HepG2 (cell line): ENCODE measurements around the gene KCNK2. TPM values are rescaled to one million over a fixed set of nuclear protein-coding genes. Genes with fewer than 3 reads are reported as not detected.

Source experiments
- ATAC-seq: fragments of 200-7000 bp; cut with Tn5 transposase; 3 replicates; pipeline ENCODE4 v1.9.1; 2020; ENCODE audit warnings: mild to moderate bottlenecking, moderate library complexity
- BruUV-seq: library from RNA; stranded (reverse); fragments of 400-500 nt; replicated peaks from 2 replicates; lab custom pipeline; 2021; lab: Mats Ljungman, UMichigan
- CTCF ChIA-PET: fragments of 300-600 bp; formaldehyde crosslinking; extraction: SDS; loops from one replicate; lab custom pipeline; 2021; ENCODE audit warnings: low total read pairs, inconsistent platforms, low intra/inter-chr PET ratio; lab: Yijun Ruan, JAX
- POLR2A ChIA-PET: fragments of 350-600 bp; sonication (Branson Sonifier 250); formaldehyde crosslinking; loops from one replicate; lab custom pipeline; 2020; ENCODE audit warnings: antibody characterized with exemption, inconsistent platforms; lab: Yijun Ruan, JAX
- DNase-seq: peaks from one replicate; pipeline ENCODE4 v3.0.0-alpha.2; 2015; ENCODE audit warnings: low spot score
- FAIRE-seq: peaks from 3 replicates; lab custom pipeline; 2011; peaks lifted over from hg19 to GRCh38; lab: Jason Lieb, UNC
- H2AFZ ChIP-seq: one replicate; pipeline ENCODE4 v1.6.1; 2011; ENCODE audit warnings: low read length, inconsistent platforms
- H3K27ac ChIP-seq: fragments of 300-600 bp; 3 replicates; pipeline ENCODE4 v1.8.0; 2011; ENCODE audit warnings: mixed run types, mild to moderate bottlenecking, mixed read lengths, low read length, inconsistent platforms; ENCODE audit not compliant: insufficient read depth; ENCODE audit errors: extremely low read length
- H3K27me3 ChIP-seq, 2 experiments: fragments of 200-600 bp in 1 of 2; 2 replicates in 1 of 2; 3 replicates in 1 of 2; pipeline versions ENCODE4 v1.6.0 to v1.8.0; 2011; ENCODE audit warnings: low read length in 2 of 2, mild to moderate bottlenecking in 2 of 2, moderate library complexity in 2 of 2, inconsistent platforms in 1 of 2; ENCODE audit not compliant: insufficient read depth in 2 of 2, control insufficient read depth in 1 of 2
- H3K36me3 ChIP-seq, 2 experiments: fragments of 200-600 bp in 1 of 2; replicated peaks in 1 of 2; 2 replicates in 1 of 2; 3 replicates in 1 of 2; pipeline versions ENCODE4 v1.5.1 to v1.8.0; 2011; ENCODE audit warnings: low read length in 2 of 2, inconsistent platforms in 1 of 2; ENCODE audit not compliant: insufficient read depth in 2 of 2, control insufficient read depth in 1 of 2
- H3K4me1 ChIP-seq: 2 replicates; pipeline ENCODE4 v1.5.1; 2012; ENCODE audit warnings: low read length, inconsistent platforms; ENCODE audit not compliant: insufficient read depth
- H3K4me2 ChIP-seq: 2 replicates; pipeline ENCODE4 v1.6.0; 2011; ENCODE audit warnings: low read depth, low read length, inconsistent platforms
- H3K4me3 ChIP-seq, 3 experiments: fragments of 200-600 bp in 1 of 3; sonication (generic), shearing (Covaris generic) in 1 of 3; replicated peaks in 1 of 3; 2 replicates each; pipeline ENCODE4 v1.5.1; 2011 to 2016; ENCODE audit warnings: low read length in 3 of 3, inconsistent platforms in 2 of 3, low read depth in 2 of 3, mild to moderate bottlenecking in 2 of 3, control low read depth in 1 of 3, mixed read lengths in 1 of 3; ENCODE audit not compliant: insufficient read depth in 1 of 3
- H3K79me2 ChIP-seq: one replicate; pipeline ENCODE4 v1.6.1; 2011; ENCODE audit warnings: low read length, inconsistent platforms; ENCODE audit not compliant: insufficient read depth
- H3K9ac ChIP-seq: 2 replicates; pipeline ENCODE4 v1.6.0; 2011; ENCODE audit warnings: mild to moderate bottlenecking, low read depth, low read length, inconsistent platforms; ENCODE audit not compliant: insufficient read depth
- H3K9me3 ChIP-seq: 2 replicates; pipeline ENCODE4 v1.5.1; 2012; ENCODE audit warnings: mild to moderate bottlenecking, low read length
- H4K20me1 ChIP-seq: 2 replicates; pipeline ENCODE4 v1.6.0; 2011; ENCODE audit warnings: inconsistent platforms, mild to moderate bottlenecking, low read length, moderate library complexity; ENCODE audit not compliant: insufficient read depth
- ATF1 ChIP-seq: IDR thresholded peaks from 2 replicates; pipeline ENCODE4 v1.6.1; 2016; ENCODE audit warnings: mild to moderate bottlenecking, control low read depth
- EEA1 ChIP-seq: sonication (generic); formaldehyde crosslinking; IDR thresholded peaks from 2 replicates; pipeline ENCODE4 v1.5.1; 2020; ENCODE audit warnings: mild to moderate bottlenecking, missing genetic modification reagents, borderline replicate concordance
- FLYWCH1 ChIP-seq: sonication (generic); formaldehyde crosslinking; IDR thresholded peaks from 2 replicates; pipeline ENCODE4 v1.8.1; 2023; ENCODE audit warnings: mild to moderate bottlenecking, missing genetic modification reagents
- FOXK2 ChIP-seq: fragments of 450-650 bp; IDR thresholded peaks from 2 replicates; pipeline ENCODE4 v1.6.1; 2016
- KAT2B ChIP-seq: fragments of 150-350 bp; IDR thresholded peaks from 2 replicates; pipeline ENCODE4 v1.6.1; 2014; ENCODE audit warnings: low read depth, low read length, borderline replicate concordance
- MATR3 ChIP-seq: sonication (generic); formaldehyde crosslinking; IDR thresholded peaks from 2 replicates; pipeline ENCODE4 v1.4.0; 2020; ENCODE audit warnings: missing genetic modification reagents
- MEF2D ChIP-seq: sonication (generic); formaldehyde crosslinking; IDR thresholded peaks from 2 replicates; pipeline ENCODE4 v1.5.1; 2020; ENCODE audit warnings: mild to moderate bottlenecking, missing genetic modification reagents
- MYNN ChIP-seq: sonication (generic); formaldehyde crosslinking; IDR thresholded peaks from 2 replicates; pipeline ENCODE4 v1.4.0; 2020; ENCODE audit warnings: mild to moderate bottlenecking, low read depth, missing genetic modification reagents
- NCOA5 ChIP-seq: sonication (generic); formaldehyde crosslinking; IDR thresholded peaks from 2 replicates; pipeline ENCODE4 v1.4.0; 2020; ENCODE audit warnings: missing genetic modification reagents
- NFRKB ChIP-seq: fragments of 450-650 bp; IDR thresholded peaks from 2 replicates; pipeline ENCODE4 v1.6.1; 2017
- NPAS2 ChIP-seq: sonication (generic); formaldehyde crosslinking; IDR thresholded peaks from 2 replicates; pipeline ENCODE4 v1.8.0; 2022; ENCODE audit warnings: mild to moderate bottlenecking, missing genetic modification reagents, borderline replicate concordance
- PHF20 ChIP-seq: sonication (generic); formaldehyde crosslinking; IDR thresholded peaks from 2 replicates; pipeline ENCODE4 v1.5.0; 2020; ENCODE audit warnings: mild to moderate bottlenecking, missing genetic modification reagents
- PLRG1 ChIP-seq: fragments of 450-650 bp; conservative IDR thresholded peaks from 2 replicates; pipeline ENCODE4 v1.6.1; 2016
- RBFOX2 ChIP-seq: fragments of 200-400 bp; formaldehyde crosslinking; IDR thresholded peaks from 2 replicates; pipeline ENCODE4 v1.6.1; 2017; ENCODE audit warnings: low read depth, mild to moderate bottlenecking, low read length
- RORA ChIP-seq: sonication (generic); formaldehyde crosslinking; IDR thresholded peaks from 2 replicates; pipeline ENCODE4 v1.5.0; 2020; ENCODE audit warnings: mild to moderate bottlenecking, missing genetic modification reagents, moderate library complexity
- SIX4 ChIP-seq: sonication (generic); formaldehyde crosslinking; IDR thresholded peaks from 2 replicates; pipeline ENCODE4 v1.4.0; 2020; ENCODE audit warnings: missing genetic modification reagents
- ZFP62 ChIP-seq: sonication (generic); formaldehyde crosslinking; IDR thresholded peaks from 2 replicates; pipeline ENCODE4 v1.4.0; 2020; ENCODE audit warnings: missing genetic modification reagents
- ZNF557 ChIP-seq: sonication (generic); formaldehyde crosslinking; IDR thresholded peaks from 2 replicates; pipeline ENCODE4 v1.4.0; 2020; ENCODE audit warnings: missing genetic modification reagents
- ZNF567 ChIP-seq: sonication (generic); formaldehyde crosslinking; IDR thresholded peaks from 2 replicates; pipeline ENCODE4 v1.8.1; 2023; ENCODE audit warnings: mild to moderate bottlenecking, missing genetic modification reagents, borderline replicate concordance
- ZNF629 ChIP-seq: sonication (generic); formaldehyde crosslinking; conservative IDR thresholded peaks from 2 replicates; pipeline ENCODE4 v1.5.0; 2020; ENCODE audit warnings: missing genetic modification reagents
- WGBS: methylation state at CpG from one replicate; pipeline ENCODE4 v1.1.6; 2017; ENCODE audit warnings: low lambda C conversion rate; 5-methylcytosine and 5-hydroxymethylcytosine counted together
- in situ Hi-C: cut with HindIII; loops from 2 replicates; pipeline ENCODE4 v1.10.0; 2017; ENCODE audit warnings: low pct_unique_long_range_greater_than_20kb; ENCODE audit not compliant: extremely low pct_ligation_motif_present
- intact Hi-C: fragments of 100-400 bp; cut with micrococcal nuclease; formaldehyde crosslinking; loops from one replicate; pipeline ENCODE4 v1.10.0; 2022; ENCODE audit not compliant: unreplicated experiment
- polyA plus RNA-seq, 8 experiments: library from polyadenylated mRNA; depleted of rRNA in 3 of 8; stranded (reverse) in 7 of 8; unstranded in 1 of 8; fragments of >200 nt; fragmentation: Illumina TruSeq in 4 of 8; extraction: Trizol in 4 of 8; gene quantifications; 2 replicates each; pipeline versions ENCODE4 v1.2.1 to v1.2.3, GENCODE V29; 2011 to 2016; ENCODE audit warnings: low read depth in 4 of 8, missing spikeins in 1 of 8, mixed read lengths in 1 of 8; ENCODE audit not compliant: insufficient read depth in 1 of 8
- total RNA-seq, 5 experiments: library from RNA; depleted of rRNA; stranded (reverse); fragments of >200 nt; fragmentation: Illumina TruSeq; extraction: Trizol; gene quantifications; 2 replicates each; pipeline ENCODE4 v1.2.3, GENCODE V29; 2016; ENCODE audit warnings: low read depth in 1 of 5
- TF ChIP-seq, protein P1 (sequence below): sonication (generic); formaldehyde crosslinking; IDR thresholded peaks from 2 replicates; pipeline ENCODE4 v1.4.0; 2020; ENCODE audit warnings: missing genetic modification reagents, mild to moderate bottlenecking, borderline replicate concordance
- TF ChIP-seq, protein P2 (sequence below): sonication (generic); formaldehyde crosslinking; IDR thresholded peaks from 2 replicates; pipeline ENCODE4 v1.5.1; 2020; ENCODE audit warnings: mild to moderate bottlenecking, missing genetic modification reagents, borderline replicate concordance

The KCNK2 gene
- total and polyA plus RNA-seq, 2 of the 13 experiments (the other 11 are each of a cell fraction or from before 2014, with no cell fraction given): not detected

DNA sequence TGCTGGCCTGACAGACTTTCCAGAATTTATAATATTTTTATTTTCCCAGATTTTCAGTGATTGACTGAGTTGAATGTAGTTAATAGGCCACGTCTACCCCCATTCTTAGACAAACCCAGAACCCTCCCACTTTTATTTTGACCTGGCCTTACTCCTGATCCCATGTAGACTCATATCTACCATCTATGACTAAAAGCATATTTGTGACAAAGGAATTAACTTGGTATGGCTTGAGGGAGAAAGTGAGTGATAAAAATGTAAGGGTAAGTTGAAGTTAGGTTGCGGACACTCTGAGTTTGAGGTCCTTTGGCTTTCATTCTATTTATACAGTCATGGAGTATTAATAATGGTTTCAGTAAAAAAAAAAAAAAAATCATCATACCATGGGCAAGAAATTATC lies 168.4 kb downstream of the KCNK2 start:
- Histone ChIP-seq H3K9me3 (no peaks in the 10 kb centered on the region), H3K9ac (no peak overlapping the region), H3K79me2 (no peaks in the 10 kb centered on the region), H3K27ac (no peak overlapping the region), H3K27me3 (no peaks in the 10 kb centered on the region), H2AFZ (no peak overlapping the region), H4K20me1 (no peaks in the 10 kb centered on the region), H3K36me3 (no peaks in the 10 kb centered on the region), H3K4me1 (no peaks in the 10 kb centered on the region), H3K4me3 (no peak overlapping the region), H3K4me2 (no peak overlapping the region)
- WGBS: 25% methylated on average over 2 of the region's 2 CpGs
- no peak for FAIRE-seq
- no peak for TF ChIP-seq PHF20 (CRISPR knock-in tag)
- no peak for TF ChIP-seq MEF2D
- TF ChIP-seq, protein P1, sequence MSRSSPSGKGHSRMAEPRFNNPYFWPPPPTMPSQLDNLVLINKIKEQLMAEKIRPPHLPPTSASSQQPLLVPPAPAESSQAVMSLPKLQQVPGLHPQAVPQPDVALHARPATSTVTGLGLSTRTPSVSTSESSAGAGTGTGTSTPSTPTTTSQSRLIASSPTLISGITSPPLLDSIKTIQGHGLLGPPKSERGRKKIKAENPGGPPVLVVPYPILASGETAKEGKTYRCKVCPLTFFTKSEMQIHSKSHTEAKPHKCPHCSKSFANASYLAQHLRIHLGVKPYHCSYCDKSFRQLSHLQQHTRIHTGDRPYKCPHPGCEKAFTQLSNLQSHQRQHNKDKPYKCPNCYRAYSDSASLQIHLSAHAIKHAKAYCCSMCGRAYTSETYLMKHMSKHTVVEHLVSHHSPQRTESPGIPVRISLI (CRISPR knock-in tag): no peak
- TF ChIP-seq ZNF557: no peak
- no peak for TF ChIP-seq KAT2B
- TF ChIP-seq MYNN: no peak
- no peak for TF ChIP-seq SIX4 (CRISPR knock-in tag)
- BruUV-seq: no TSS peak
- intact Hi-C loops (no loop called here), in situ Hi-C loops (no loop called here)
- no peak for ATAC-seq
- no peak for DNase-seq
- CTCF ChIA-PET: no interaction called here
- POLR2A ChIA-PET: no interaction called here

DNA sequence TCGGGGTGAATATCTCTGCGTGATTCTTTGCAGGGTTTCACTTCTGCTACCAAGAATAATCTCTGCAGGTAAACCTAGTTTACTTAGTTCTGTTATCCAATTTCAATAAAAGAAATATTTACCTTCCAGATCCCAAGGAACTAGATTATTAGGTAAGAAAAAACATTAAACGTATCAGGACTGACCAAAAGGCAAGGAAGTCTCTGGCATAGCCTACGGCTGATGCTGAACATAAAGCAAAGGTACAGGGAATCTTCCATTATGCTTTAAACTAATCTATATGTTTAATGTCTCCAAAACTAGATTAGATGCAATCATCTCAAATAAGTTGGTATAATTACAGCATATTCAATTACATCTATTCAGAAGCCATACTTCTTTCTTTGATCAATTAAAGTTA lies 168.9 kb downstream of the KCNK2 start:
- H2AFZ ChIP-seq: no peak overlapping the region
- no peak overlapping the region for H3K4me3 ChIP-seq
- FAIRE-seq: no peak
- POLR2A ChIA-PET: no interaction called here
- no peaks in the 10 kb centered on the region for H3K27me3 ChIP-seq
- no peak overlapping the region for H3K9ac ChIP-seq
- in situ Hi-C loops: no loop called here
- H3K36me3 ChIP-seq: no peaks in the 10 kb centered on the region
- 37% methylated on average over 4 of the region's 4 CpGs for WGBS
- H3K9me3 ChIP-seq: no peaks in the 10 kb centered on the region
- H4K20me1 ChIP-seq: no peaks in the 10 kb centered on the region
- no peak for ATAC-seq
- H3K4me2 ChIP-seq: no peak overlapping the region
- H3K79me2 ChIP-seq: no peaks in the 10 kb centered on the region
- no peak overlapping the region for H3K27ac ChIP-seq
- no peak for DNase-seq
- H3K4me1 ChIP-seq: no peaks in the 10 kb centered on the region
- CTCF ChIA-PET: no interaction called here
- no TSS peak for BruUV-seq
- intact Hi-C loops: no loop called here
- no peak for TF ChIP-seq FLYWCH1 (CRISPR knock-in tag)
- TF ChIP-seq, protein P2, sequence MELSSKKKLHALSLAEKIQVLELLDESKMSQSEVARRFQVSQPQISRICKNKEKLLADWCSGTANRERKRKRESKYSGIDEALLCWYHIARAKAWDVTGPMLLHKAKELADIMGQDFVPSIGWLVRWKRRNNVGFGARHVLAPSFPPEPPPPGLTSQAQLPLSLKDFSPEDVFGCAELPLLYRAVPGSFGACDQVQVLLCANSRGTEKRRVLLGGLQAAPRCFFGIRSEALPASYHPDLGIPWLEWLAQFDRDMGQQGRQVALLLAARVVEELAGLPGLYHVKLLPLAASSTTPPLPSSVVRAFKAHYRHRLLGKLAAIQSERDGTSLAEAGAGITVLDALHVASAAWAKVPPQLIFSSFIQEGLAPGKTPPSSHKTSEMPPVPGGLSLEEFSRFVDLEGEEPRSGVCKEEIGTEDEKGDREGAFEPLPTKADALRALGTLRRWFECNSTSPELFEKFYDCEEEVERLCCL (CRISPR knock-in tag): no peak
- no peak for TF ChIP-seq NCOA5 (CRISPR knock-in tag)
- TF ChIP-seq ZNF629: no peak
- no peak for TF ChIP-seq RORA (CRISPR knock-in tag)
- no peak for TF ChIP-seq PLRG1
- TF ChIP-seq EEA1: no peak
- no peak for TF ChIP-seq RBFOX2
- no peak for TF ChIP-seq NPAS2 (CRISPR knock-in tag)
- no peak for TF ChIP-seq NFRKB
- TF ChIP-seq FOXK2: no peak
- TF ChIP-seq ZFP62 (CRISPR knock-in tag): no peak
- TF ChIP-seq ATF1 (CRISPR knock-in tag): no peak
- TF ChIP-seq ZNF567 (CRISPR knock-in tag): no peak
- TF ChIP-seq MATR3 (CRISPR knock-in tag): no peak
